GM12872 (cell line): ENCODE results near the gene POLR1A.

Experiments used
- CTCF ChIP-seq: IDR thresholded peaks from 3 replicates; pipeline ENCODE4 v1.5.1; 2011; ENCODE audit warnings: low read depth, mild to moderate bottlenecking, low read length, moderate library complexity; ENCODE audit not compliant: insufficient read depth

Gene POLR1A

GRCh38 chr2:86027922-86028765 lies 77.5 kb downstream of the POLR1A start:
- TF ChIP-seq CTCF: no peak

- no peak for TF ChIP-seq CTCF
Observed at GRCh38 chr2:86027196-86027921, 78.3 kb downstream of the POLR1A start.

GRCh38 chr2:86026744-86027065 lies 79.0 kb downstream of the POLR1A start:
- no peak for TF ChIP-seq CTCF

- TF ChIP-seq CTCF: no peak
Observed at GRCh38 chr2:86025976-86026743, 79.5 kb downstream of the POLR1A start.

GRCh38 chr2:86025229-86025820 lies 80.4 kb downstream of the POLR1A start:
- TF ChIP-seq CTCF: no peak

GRCh38 chr2:86023366-86023712 lies 82.3 kb downstream of the POLR1A start:
- no peak for TF ChIP-seq CTCF
